Small intestine (tissue), 7 donors: ENCODE measurements around the gene ZMIZ1. TPM values are rescaled to one million over a fixed set of nuclear protein-coding genes. Genes with fewer than 3 reads are reported as not detected.
A peak's percentile ranks its signal among the peaks of the same experiment; 100 is the strongest.

ENCODE experiments used
- DNase-seq, 2 donors: peaks; one replicate each; pipeline versions ENCODE4 v3.0.0 to v3.0.0-alpha.2; 2013
- FAIRE-seq: peaks from 2 replicates; lab custom pipeline; 2012; peaks lifted over from hg19 to GRCh38; lab: Jason Lieb, UNC
- H3K27ac ChIP-seq, 3 donors: one replicate each; pipeline ENCODE4 v1.5.1; 2013; ENCODE audit warnings: low read length in 2 of 3, mild to moderate bottlenecking in 2 of 3, control low read depth in 1 of 3, inconsistent platforms in 1 of 3, low read depth in 1 of 3, moderate library complexity in 1 of 3
- H3K27me3 ChIP-seq, 3 donors: one replicate each; pipeline ENCODE4 v1.6.1; 2013; ENCODE audit warnings: low read length in 3 of 3, inconsistent platforms in 1 of 3; ENCODE audit not compliant: control insufficient read depth in 3 of 3, insufficient read depth in 3 of 3
- H3K36me3 ChIP-seq, 3 donors: one replicate each; pipeline ENCODE4 v1.6.1; 2013; ENCODE audit warnings: low read length in 3 of 3, inconsistent platforms in 1 of 3, low read depth in 1 of 3, mild to moderate bottlenecking in 1 of 3, moderate library complexity in 1 of 3; ENCODE audit not compliant: control insufficient read depth in 3 of 3, insufficient read depth in 2 of 3
- H3K4me1 ChIP-seq, 3 donors: one replicate each; pipeline ENCODE4 v1.6.1; 2013; ENCODE audit warnings: low read length in 2 of 3, inconsistent platforms in 1 of 3, low read depth in 1 of 3, mild to moderate bottlenecking in 1 of 3, moderate library complexity in 1 of 3; ENCODE audit not compliant: control insufficient read depth in 3 of 3, insufficient read depth in 2 of 3
- H3K4me3 ChIP-seq, 3 donors: one replicate each; pipeline ENCODE4 v1.5.1; 2013; ENCODE audit warnings: low read length in 3 of 3, control low read depth in 1 of 3, inconsistent platforms in 1 of 3, low read depth in 1 of 3, mild to moderate bottlenecking in 1 of 3, moderate library complexity in 1 of 3
- H3K9me3 ChIP-seq, 2 donors: one replicate each; pipeline ENCODE4 v1.6.1; 2013; ENCODE audit warnings: low read depth in 1 of 2, low read length in 1 of 2; ENCODE audit not compliant: control insufficient read depth in 2 of 2, insufficient read depth in 1 of 2
- WGBS, 3 donors: extraction: QIAGEN DNeasy Blood & Tissue Kit; methylation state at CpG; one replicate each; pipeline ENCODE4 v1.1.7; 2013; 5-methylcytosine and 5-hydroxymethylcytosine counted together
- polyA plus RNA-seq, 4 donors: library from polyadenylated mRNA; stranded (reverse) in 3 of 4; unstranded in 1 of 4; fragments of 200-250 nt in 3 of 4; fragments of 120-200 nt in 1 of 4; gene quantifications; one replicate each; pipeline versions ENCODE4 v1.2.1 to v1.2.3, GENCODE V29; 2013
- donor health status: healthy with polysubstance abuse.
- donor health status: control.
- donor health status: control.
- donor health status: Bipolar disorder and iron deficiency.
- donor health status: healthy.

ZMIZ1 gene
- polyA plus RNA-seq, 4 donors, result 15.1 to 40.7 (median 19.9) TPM

- Histone ChIP-seq H3K27me3 (no peaks in the 10 kb centered on the region), H3K4me3 (no peak overlapping the region), H3K36me3 (peaks cover 0 to 69% (median 0%) of the 10 kb centered on the region in 3 donors), H3K9me3 (peaks cover 0 to 4% of the 10 kb centered on the region in 2 donors), H3K27ac (no peak overlapping the region), H3K4me1 (peaks cover 3 to 23% (median 3%) of the 10 kb centered on the region in 3 donors)
- WGBS, 3 donors, result 52 to 86% (median 57%) methylated on average over 4 of the region's 4 CpGs
- FAIRE-seq (no peak), DNase-seq (no peak)
Observed at GRCh38 chr10:79192677-79193003, 123.9 kb downstream of the ZMIZ1 start.

- FAIRE-seq, result no peak
- WGBS, 3 donors, result 81 to 86% (median 85%) methylated on average over 14 of the region's 14 CpGs
- Histone ChIP-seq H3K9me3 (peaks cover 0 to 4% of the 10 kb centered on the region in 2 donors), H3K36me3 (peaks cover 0 to 68% (median 0%) of the 10 kb centered on the region in 3 donors), H3K27me3 (no peaks in the 10 kb centered on the region), H3K4me3 (no peak overlapping the region), H3K27ac (no peak overlapping the region), H3K4me1 (peaks cover 0 to 11% (median 2%) of the 10 kb centered on the region in 3 donors)
- DNase-seq, result no peak
Observed at GRCh38 chr10:79193694-79194382, 125.1 kb downstream of the ZMIZ1 start.

- no peaks in the 10 kb centered on the region for H3K27me3 ChIP-seq
- FAIRE-seq (no peak), DNase-seq (peak; percentile 78 to 87)
- peak overlapping the region in 1 of 3 donors; percentile 36 for H3K27ac ChIP-seq
- WGBS, 3 donors, result 16 to 19% (median 18%) methylated on average over 21 to 22 of the region's 22 CpGs
- H3K9me3 ChIP-seq, result peaks cover 0 to 4% of the 10 kb centered on the region in 2 donors
- H3K4me1 ChIP-seq, result peaks cover 0 to 8% (median 2%) of the 10 kb centered on the region in 3 donors
- no peak overlapping the region for H3K4me3 ChIP-seq
- H3K36me3 ChIP-seq, result peaks cover 0 to 58% (median 0%) of the 10 kb centered on the region in 3 donors
Observed at GRCh38 chr10:79195091-79195923, 126.5 kb downstream of the ZMIZ1 start.

GRCh38 chr10:79196470-79197461, 128.0 kb downstream of the ZMIZ1 start:
- 59 to 65% (median 62%) methylated on average over 18 of the region's 18 CpGs for WGBS, 3 donors
- Histone ChIP-seq H3K27me3 (no peaks in the 10 kb centered on the region), H3K36me3 (peaks cover 0 to 63% (median 0%) of the 10 kb centered on the region in 3 donors), H3K27ac (no peak overlapping the region), H3K4me3 (no peak overlapping the region), H3K9me3 (no peaks in the 10 kb centered on the region), H3K4me1 (peaks cover 0 to 8% (median 2%) of the 10 kb centered on the region in 3 donors)
- FAIRE-seq, result no peak
- peak; percentile 69 to 81 for DNase-seq

- WGBS, 3 donors, result 94 to 98% (median 95%) methylated on average over 4 of the region's 4 CpGs
- H3K4me1 ChIP-seq, result peaks cover 0 to 8% (median 2%) of the 10 kb centered on the region in 3 donors
- peaks cover 0 to 63% (median 0%) of the 10 kb centered on the region in 3 donors for H3K36me3 ChIP-seq
- DNase-seq (no peak), FAIRE-seq (no peak)
- H3K9me3 ChIP-seq, result no peaks in the 10 kb centered on the region
- H3K27ac ChIP-seq, result no peak overlapping the region
- no peak overlapping the region for H3K4me3 ChIP-seq
- H3K27me3 ChIP-seq, result no peaks in the 10 kb centered on the region
Observed at GRCh38 chr10:79197558-79197957, 128.8 kb downstream of the ZMIZ1 start.

GRCh38 chr10:79200346-79200745, 131.6 kb downstream of the ZMIZ1 start:
- no peaks in the 10 kb centered on the region for H3K27me3 ChIP-seq
- no peak for DNase-seq
- H3K36me3 ChIP-seq, result peaks cover 0 to 68% (median 2%) of the 10 kb centered on the region in 3 donors

GRCh38 chr10:79201706-79202105, 132.9 kb downstream of the ZMIZ1 start:
- no peaks in the 10 kb centered on the region for H3K4me1 ChIP-seq
- no peaks in the 10 kb centered on the region for H3K27me3 ChIP-seq
- H3K9me3 ChIP-seq, result no peaks in the 10 kb centered on the region
- no peak for FAIRE-seq
- peaks cover 0 to 69% (median 2%) of the 10 kb centered on the region in 3 donors for H3K36me3 ChIP-seq
- no peak overlapping the region for H3K4me3 ChIP-seq
- H3K27ac ChIP-seq, result no peak overlapping the region
- DNase-seq, result no peak
- 79 to 87% (median 80%) methylated on average over 8 of the region's 8 CpGs for WGBS, 3 donors

More at GRCh38 chr10:79200346-79200745, 131.6 kb downstream of the ZMIZ1 start:
- no peak overlapping the region for H3K27ac ChIP-seq
- no peaks in the 10 kb centered on the region for H3K9me3 ChIP-seq
- no peak overlapping the region for H3K4me3 ChIP-seq
- FAIRE-seq, result no peak
- H3K4me1 ChIP-seq, result peaks cover 0 to 3% (median 0%) of the 10 kb centered on the region in 3 donors
- WGBS, 3 donors, result 90 to 98% (median 94%) methylated on average over 7 of the region's 7 CpGs
